ENCODE measurements around the gene KDM8. TPM values are rescaled to one million over a fixed set of nuclear protein-coding genes. Genes with fewer than 3 reads are reported as not detected.

The KDM8 gene
- total RNA-seq, 1 donor from 2014 or later = 1.8 TPM

- peaks cover 5% of the 10 kb centered on the region for H3K36me3 ChIP-seq (ENCODE audit: control insufficient read depth, insufficient read depth, low read length)
- H3K4me3 ChIP-seq (ENCODE audit: low read depth, low read length) = no peak overlapping the region
- DNase-seq (ENCODE audit: low read depth) (no peak), FAIRE-seq (no peak)
- no peak for TF ChIP-seq CTCF (IDR thresholded peaks at IDR 0.05; ENCODE audit: insufficient read depth, low read length, severe bottlenecking)
- H3K27me3 ChIP-seq (ENCODE audit: control insufficient read depth, insufficient read depth, low read length) = no peaks in the 10 kb centered on the region
These were observed 48.3 kb downstream of the KDM8 start for GRCh38 chr16:27251541-27252205.

GRCh38 chr16:27252206-27252585 is 48.9 kb downstream of the KDM8 start:
- TF ChIP-seq CTCF (IDR thresholded peaks at IDR 0.05; ENCODE audit: insufficient read depth, low read length, severe bottlenecking) = no peak
- Histone ChIP-seq H3K27me3 (ENCODE audit: control insufficient read depth, insufficient read depth, low read length) (no peaks in the 10 kb centered on the region), H3K4me3 (ENCODE audit: low read depth, low read length) (no peak overlapping the region), H3K36me3 (ENCODE audit: control insufficient read depth, insufficient read depth, low read length) (peaks cover 6% of the 10 kb centered on the region)
- FAIRE-seq (no peak), DNase-seq (ENCODE audit: low read depth) (no peak)

GRCh38 chr16:27253526-27253930 is 50.2 kb downstream of the KDM8 start:
- DNase-seq (ENCODE audit: low read depth) = peak; percentile 89
- Histone ChIP-seq H3K27me3 (ENCODE audit: control insufficient read depth, insufficient read depth, low read length) (no peaks in the 10 kb centered on the region), H3K4me3 (ENCODE audit: low read depth, low read length) (no peak overlapping the region), H3K36me3 (ENCODE audit: control insufficient read depth, insufficient read depth, low read length) (peaks cover 7% of the 10 kb centered on the region)
- FAIRE-seq = no peak
- no peak for TF ChIP-seq CTCF (IDR thresholded peaks at IDR 0.05; ENCODE audit: insufficient read depth, low read length, severe bottlenecking)

- no peak for TF ChIP-seq CTCF (IDR thresholded peaks at IDR 0.05; ENCODE audit: insufficient read depth, low read length, severe bottlenecking)
- DNase-seq (ENCODE audit: low read depth) (no peak), FAIRE-seq (no peak)
- Histone ChIP-seq H3K27me3 (ENCODE audit: control insufficient read depth, insufficient read depth, low read length) (no peaks in the 10 kb centered on the region), H3K36me3 (ENCODE audit: control insufficient read depth, insufficient read depth, low read length) (peaks cover 7% of the 10 kb centered on the region), H3K4me3 (ENCODE audit: low read depth, low read length) (no peak overlapping the region)
These were observed 51.0 kb downstream of the KDM8 start for GRCh38 chr16:27254262-27254811.

- DNase-seq (ENCODE audit: low read depth) (no peak), FAIRE-seq (no peak)
- no peaks in the 10 kb centered on the region for H3K27me3 ChIP-seq (ENCODE audit: control insufficient read depth, insufficient read depth, low read length)
- TF ChIP-seq CTCF (IDR thresholded peaks at IDR 0.05; ENCODE audit: insufficient read depth, low read length, severe bottlenecking) = no peak
- H3K36me3 ChIP-seq (ENCODE audit: control insufficient read depth, insufficient read depth, low read length) = peaks cover 7% of the 10 kb centered on the region
- H3K4me3 ChIP-seq (ENCODE audit: low read depth, low read length) = no peak overlapping the region
These were observed 53.5 kb downstream of the KDM8 start for GRCh38 chr16:27256861-27257260.

GRCh38 chr16:27257271-27257670 is 53.9 kb downstream of the KDM8 start:
- TF ChIP-seq CTCF (IDR thresholded peaks at IDR 0.05; ENCODE audit: insufficient read depth, low read length, severe bottlenecking) = no peak
- no peaks in the 10 kb centered on the region for H3K27me3 ChIP-seq (ENCODE audit: control insufficient read depth, insufficient read depth, low read length)
- no peak for FAIRE-seq
- H3K4me3 ChIP-seq (ENCODE audit: low read depth, low read length) = no peak overlapping the region
- DNase-seq (ENCODE audit: low read depth) = no peak
- peaks cover 7% of the 10 kb centered on the region for H3K36me3 ChIP-seq (ENCODE audit: control insufficient read depth, insufficient read depth, low read length)

Data from bronchial epithelial cell (primary cell).